HG03139 (cell line): Measurements from ENCODE around the gene ASXL1.
"Not testable (repeated sequence)": the region's sequence is repeated elsewhere in the genome, so short reads cannot be mapped to it uniquely, and the experiment has no call there.

Experiments
- ATAC-seq: cut with Tn5 transposase; IDR thresholded peaks from one replicate; pipeline ENCODE4 v1.9.1; 2021; ENCODE audit not compliant: unreplicated experiment

ASXL1 gene

DNA sequence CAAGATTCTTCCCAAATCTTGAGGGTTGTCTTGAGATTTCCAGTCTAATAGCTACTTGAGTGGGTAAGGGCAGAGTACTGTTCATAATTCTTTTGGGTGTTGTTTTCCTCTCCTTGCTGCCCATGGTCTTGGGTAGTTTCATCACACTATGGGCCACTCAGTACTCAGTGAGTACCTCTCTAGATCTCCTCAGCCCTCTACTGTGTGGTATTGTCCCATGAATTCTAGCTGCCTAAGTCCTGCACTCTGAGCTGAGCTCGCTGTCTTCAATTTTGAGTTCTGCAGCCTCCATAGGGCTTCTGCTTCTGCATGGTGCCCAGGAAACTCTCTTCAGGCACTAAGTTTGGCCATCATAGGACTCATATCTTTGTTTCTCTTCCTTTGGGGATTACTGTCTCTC lies 42.3 kb downstream of the ASXL1 start:
- ATAC-seq: no peak

DNA sequence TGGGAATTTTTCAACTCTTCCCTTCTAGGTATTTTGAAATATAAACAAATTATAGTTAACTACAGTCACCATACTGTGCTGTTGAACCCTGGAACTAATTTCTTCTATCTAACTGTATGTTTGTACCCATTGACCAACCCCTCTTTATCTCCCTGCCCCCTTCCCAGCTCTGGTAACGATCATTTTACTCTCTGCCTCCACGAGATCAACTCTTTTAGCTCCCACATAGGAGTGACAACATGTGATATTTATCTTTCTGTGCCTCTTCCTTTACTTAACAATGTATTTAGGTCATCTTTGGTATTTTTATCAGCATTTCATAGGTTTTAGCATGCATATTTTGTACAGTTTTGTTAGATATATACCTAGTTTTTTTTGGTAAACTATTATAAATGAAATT lies 45.9 kb downstream of the ASXL1 start:
- no peak for ATAC-seq

DNA sequence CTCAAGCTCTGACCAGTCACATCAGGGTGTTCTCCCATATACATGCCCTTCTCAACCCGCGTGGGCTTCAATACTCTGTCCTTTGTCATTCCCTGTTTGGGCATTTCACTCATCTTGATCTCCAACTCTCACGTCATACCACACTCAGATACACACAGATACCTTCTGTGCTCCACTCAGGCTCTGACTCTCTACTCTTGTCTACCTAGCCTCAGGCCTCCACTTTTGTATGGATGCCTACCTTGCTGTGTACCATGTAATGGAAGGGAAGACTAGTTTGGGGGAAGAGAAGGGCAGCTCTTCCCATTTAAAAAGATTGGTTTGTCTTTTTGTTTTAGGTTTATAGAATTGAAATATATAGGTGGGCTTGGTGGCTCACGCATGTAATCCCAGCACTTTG lies 48.6 kb downstream of the ASXL1 start:
- no peak for ATAC-seq

DNA sequence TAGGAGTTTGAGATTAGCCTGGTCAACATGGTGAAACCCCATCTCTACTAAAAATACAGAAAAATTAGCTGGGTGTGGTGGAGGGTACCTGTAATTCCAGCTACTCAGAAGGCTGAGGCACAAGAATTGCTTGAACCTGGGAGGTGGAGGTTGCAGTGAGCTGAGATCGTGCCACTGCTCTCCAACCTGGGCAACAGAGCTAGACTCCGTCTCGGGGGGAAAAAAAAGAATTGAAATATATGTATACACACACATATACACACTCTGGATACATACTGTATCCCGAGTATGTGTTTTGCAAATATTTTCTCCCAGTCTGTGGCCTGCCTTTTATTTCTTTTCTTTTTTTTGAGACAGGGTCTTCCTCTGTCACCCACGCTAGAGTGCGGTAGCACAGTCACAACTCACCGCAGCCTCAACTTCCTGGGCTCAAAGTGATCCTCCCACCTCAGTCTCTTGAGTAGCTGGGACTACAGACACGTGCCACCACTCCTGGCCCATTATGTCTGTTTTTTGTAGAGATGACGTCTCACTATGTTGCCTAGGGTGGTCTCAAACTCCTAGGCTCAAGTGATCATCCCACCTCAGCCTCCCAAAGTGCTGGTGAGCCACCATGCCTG lies 49.1 kb downstream of the ASXL1 start:
- ATAC-seq: not testable (repeated sequence)

DNA sequence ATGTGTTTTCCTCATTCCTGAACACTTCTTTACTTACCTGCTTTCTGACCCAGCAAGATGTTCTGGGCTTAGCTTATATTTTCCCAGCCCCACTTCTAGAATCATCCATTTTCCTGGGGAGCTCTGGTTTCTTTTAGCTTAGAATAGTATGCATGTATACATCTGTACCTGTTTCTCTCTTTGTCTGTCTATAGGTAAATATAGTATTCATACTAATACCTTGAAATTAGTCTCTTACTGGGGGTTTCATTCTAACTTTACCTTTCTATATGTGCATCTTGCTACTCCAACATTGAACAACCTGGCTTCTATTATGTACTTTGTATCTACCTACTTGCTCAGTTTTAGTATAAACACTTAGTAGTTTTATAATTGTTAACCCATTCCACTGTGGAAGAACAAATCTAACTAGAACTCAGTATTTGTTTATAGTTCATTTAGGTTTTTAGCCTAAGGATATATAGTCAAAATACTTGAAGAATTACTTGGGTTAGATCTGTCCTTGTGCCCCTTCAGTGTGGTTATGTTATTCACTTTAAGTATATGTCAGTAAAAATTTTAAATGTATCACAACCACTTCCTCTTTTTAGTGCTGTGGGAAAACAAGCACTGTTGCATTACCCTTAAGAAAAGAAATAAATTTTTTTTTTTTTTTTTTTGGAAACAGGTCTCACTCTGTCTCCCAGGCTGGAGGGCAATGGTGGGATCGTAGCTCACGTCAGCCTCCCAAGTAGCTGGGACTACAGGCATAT lies 54.0 kb downstream of the ASXL1 start:
- no peak for ATAC-seq

DNA sequence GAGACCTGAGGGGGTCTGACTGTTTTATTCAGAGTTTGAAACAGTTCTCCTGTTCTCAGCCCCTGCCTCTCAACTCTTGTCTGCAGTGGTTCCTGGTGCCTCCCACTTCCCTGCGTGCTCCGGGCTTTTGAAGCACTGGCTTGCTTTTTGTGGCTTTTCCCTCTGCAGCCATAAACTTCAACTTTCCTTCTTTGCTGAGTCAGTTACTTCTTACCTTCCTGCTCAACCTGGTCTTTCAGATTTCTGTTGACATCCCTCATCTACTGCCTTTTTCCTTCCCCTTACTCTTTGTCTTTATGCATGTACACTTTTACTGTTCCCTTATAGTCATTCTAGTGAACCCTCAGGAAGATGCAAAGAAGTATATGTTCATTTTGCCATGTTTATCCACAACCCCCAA lies 57.4 kb downstream of the ASXL1 start:
- ATAC-seq: no peak

DNA sequence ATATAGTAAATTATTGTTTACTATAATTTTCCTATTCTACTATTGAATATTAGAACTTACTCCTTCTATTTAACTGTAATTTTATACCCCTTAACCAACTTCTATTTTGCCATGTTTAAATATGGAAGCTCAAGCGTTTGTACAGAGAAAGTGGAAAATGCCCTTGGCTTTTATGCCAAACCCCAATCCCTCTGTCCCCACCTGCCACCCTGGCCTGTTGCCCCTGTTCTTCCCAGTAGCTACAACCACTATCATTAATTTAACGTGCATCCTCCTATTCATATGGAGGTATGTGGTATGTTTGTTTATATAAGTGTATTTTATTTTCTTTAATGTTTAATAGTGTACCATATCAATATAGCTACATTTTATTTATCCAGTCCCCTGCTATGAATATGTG lies 58.1 kb downstream of the ASXL1 start:
- no peak for ATAC-seq

DNA sequence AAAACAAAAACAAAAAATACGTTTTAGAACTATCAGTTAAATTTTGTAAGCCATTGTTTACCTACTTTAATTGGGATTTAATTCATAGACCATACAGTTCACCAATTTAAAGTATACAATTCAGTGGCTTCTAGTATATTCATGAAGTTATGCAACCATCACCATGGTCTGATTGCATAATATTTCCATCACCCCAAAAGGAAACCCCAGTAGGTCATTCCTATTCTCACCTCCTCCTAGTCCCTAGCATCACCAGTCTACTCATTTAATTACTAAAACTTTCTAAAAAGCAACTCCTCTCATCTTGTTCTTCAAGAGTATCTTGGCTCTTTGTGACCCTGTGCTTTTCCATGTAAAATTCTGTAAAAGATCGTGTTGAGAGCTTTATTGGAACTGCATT lies 60.2 kb downstream of the ASXL1 start:
- ATAC-seq: no peak

DNA sequence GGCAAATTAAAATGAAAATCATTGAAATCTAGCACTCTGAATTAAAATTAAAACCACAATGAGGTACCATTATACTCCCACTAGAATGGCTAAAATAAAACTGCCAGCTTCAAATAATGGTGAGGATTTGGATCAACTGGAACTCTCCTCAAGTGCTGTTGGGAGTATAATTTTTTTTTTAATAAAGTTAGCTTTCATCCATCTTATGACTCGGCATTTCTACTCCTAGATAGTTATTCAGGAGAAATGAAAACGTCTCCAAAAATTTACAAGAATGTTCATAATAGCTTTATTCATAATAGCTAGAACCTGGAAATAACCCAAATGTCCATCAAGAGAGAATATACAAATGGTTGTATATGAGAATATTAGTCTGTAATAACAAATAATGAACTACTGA lies 63.2 kb downstream of the ASXL1 start:
- no peak for ATAC-seq

DNA sequence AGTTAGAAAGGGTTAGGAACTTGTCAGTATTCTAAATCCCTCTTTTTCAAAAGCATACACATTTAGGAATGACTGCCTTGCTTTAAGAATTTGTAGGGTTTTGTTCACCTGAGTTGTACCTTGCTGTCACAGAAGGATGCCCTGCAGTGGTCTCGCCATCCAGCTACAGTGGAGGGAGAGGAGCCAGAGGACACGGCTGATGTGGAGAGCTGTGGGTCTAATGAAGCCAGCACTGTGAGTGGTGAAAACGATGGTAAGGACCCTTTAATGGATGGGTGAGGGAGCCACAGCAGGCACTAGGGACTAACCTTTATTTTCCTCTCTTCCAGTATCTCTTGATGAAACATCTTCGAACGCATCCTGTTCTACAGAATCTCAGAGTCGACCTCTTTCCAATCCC lies 69.9 kb downstream of the ASXL1 start:
- no peak for ATAC-seq

DNA sequence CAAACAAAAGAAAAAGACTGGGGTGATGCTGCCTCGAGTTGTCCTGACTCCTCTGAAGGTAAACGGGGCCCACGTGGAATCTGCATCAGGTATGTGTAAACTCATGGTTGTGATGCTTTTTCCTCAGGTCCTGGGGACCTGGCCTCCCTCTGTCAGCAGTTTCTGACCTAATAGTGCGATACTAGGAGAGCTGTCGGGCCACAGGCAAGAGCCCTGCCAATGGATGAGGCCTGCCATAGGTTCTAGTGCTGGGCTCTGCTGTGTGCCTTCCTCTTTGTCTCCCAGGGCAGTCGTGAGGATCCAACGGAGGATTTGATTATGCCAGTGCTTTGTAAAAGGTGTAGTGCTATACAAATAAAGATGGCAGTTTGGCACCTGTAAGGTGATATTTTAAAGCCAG lies 71.2 kb downstream of the ASXL1 start:
- ATAC-seq: no peak

DNA sequence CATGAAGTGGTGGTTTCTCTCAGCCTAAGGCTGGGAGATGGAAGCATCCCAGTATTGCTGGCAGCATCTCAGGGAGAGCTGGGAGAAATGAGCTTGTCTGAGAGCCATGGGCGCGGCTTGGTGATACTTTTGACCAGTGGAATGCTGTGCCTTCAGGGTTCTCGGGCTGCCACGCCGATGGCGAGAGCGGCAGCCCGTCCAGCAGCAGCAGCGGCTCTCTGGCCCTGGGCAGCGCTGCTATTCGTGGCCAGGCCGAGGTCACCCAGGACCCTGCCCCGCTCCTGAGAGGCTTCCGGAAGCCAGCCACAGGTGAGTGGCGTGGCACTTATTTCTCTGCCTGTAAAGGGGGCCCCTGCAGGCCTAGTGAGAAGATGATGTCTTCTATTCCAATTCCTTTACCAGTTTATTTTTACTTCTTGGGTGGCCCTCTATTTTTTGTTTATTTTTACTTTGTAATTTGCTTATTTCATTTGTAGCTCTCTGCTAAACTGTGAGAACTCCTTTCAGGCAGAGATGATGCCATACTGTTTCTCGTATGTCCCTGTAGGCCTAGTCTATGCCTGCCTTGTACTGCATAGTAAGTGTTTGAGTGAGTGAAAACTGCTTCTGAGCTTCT lies 71.7 kb downstream of the ASXL1 start:
- ATAC-seq: no peak

DNA sequence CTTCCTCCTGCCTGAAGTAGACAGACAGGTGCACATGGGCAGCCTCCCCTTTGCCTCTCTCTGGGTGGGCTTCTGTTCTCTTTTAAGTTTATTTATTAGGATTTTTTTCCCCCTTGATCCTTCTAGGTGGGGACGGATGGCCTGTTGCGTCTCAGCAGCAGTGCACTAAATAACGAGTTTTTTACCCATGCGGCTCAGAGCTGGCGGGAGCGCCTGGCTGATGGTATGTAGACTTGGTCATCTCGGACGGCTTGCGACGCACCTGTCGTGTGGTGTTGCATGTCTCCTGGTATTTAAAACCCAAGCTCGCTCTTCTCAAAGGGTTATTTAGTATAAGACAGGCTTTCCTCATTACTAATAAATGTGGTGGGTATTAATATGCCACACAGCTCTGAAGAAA lies 73.3 kb downstream of the ASXL1 start:
- no peak for ATAC-seq

DNA sequence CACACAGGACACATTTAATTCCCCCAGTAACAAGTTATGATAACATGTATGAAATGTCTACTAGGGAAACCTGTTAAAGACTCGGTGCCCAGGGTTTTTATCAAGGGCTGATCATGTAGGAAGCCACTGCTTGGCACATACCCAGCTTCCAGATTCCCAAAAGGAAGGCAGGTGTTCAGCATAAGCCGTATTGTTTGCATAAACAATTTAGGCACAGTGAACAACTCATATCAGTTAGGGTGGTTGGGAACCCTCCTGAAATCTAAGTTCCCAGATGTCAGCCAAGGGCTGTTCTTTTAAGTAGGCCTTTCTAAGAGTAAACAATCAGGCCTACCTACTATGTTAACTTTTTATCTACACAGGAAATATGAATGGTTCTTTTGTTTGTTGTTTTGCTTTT lies 74.1 kb downstream of the ASXL1 start:
- ATAC-seq: no peak

DNA sequence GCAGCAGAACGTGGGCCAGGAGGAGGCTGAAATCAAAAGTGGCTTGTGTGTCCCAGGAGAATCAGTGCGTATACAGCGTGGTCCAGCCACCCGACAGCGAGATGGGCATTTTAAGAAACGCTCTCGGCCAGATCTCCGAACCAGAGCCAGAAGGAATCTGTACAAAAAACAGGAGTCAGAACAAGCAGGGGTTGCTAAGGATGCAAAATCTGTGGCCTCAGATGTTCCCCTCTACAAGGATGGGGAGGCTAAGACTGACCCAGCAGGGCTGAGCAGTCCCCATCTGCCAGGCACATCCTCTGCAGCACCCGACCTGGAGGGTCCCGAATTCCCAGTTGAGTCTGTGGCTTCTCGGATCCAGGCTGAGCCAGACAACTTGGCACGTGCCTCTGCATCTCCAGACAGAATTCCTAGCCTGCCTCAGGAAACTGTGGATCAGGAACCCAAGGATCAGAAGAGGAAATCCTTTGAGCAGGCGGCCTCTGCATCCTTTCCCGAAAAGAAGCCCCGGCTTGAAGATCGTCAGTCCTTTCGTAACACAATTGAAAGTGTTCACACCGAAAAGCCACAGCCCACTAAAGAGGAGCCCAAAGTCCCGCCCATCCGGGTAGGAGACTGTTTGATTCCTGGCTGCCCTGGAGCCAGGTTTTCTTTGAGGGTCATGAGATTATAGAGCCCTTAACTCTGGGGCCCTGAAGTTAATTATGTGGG lies 75.3 kb downstream of the ASXL1 start:
- ATAC-seq: no peak

DNA sequence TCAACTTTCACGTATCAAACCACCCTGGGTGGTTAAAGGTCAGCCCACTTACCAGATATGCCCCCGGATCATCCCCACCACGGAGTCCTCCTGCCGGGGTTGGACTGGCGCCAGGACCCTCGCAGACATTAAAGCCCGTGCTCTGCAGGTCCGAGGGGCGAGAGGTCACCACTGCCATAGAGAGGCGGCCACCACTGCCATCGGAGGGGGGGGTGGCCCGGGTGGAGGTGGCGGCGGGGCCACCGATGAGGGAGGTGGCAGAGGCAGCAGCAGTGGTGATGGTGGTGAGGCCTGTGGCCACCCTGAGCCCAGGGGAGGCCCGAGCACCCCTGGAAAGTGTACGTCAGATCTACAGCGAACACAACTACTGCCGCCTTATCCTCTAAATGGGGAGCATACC lies 76.3 kb downstream of the ASXL1 start:
- ATAC-seq: no peak

DNA sequence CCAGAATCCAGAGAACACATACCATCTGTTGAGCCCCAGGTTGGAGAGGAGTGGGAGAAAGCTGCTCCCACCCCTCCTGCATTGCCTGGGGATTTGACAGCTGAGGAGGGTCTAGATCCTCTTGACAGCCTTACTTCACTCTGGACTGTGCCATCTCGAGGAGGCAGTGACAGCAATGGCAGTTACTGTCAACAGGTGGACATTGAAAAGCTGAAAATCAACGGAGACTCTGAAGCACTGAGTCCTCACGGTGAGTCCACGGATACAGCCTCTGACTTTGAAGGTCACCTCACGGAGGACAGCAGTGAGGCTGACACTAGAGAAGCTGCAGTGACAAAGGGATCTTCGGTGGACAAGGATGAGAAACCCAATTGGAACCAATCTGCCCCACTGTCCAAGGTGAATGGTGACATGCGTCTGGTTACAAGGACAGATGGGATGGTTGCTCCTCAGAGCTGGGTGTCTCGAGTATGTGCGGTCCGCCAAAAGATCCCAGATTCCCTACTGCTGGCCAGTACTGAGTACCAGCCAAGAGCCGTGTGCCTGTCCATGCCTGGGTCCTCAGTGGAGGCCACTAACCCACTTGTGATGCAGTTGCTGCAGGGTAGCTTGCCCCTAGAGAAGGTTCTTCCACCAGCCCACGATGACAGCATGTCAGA lies 77.4 kb downstream of the ASXL1 start:
- ATAC-seq: no peak

DNA sequence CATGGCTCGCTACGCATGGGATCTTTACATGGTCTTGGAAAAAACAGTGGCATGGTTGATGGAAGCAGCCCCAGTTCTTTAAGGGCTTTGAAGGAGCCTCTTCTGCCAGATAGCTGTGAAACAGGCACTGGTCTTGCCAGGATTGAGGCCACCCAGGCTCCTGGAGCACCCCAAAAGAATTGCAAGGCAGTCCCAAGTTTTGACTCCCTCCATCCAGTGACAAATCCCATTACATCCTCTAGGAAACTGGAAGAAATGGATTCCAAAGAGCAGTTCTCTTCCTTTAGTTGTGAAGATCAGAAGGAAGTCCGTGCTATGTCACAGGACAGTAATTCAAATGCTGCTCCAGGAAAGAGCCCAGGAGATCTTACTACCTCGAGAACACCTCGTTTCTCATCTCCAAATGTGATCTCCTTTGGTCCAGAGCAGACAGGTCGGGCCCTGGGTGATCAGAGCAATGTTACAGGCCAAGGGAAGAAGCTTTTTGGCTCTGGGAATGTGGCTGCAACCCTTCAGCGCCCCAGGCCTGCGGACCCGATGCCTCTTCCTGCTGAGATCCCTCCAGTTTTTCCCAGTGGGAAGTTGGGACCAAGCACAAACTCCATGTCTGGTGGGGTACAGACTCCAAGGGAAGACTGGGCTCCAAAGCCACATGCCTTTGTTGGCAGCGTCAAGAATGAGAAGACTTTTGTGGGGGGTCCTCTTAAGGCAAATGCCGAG lies 78.2 kb downstream of the ASXL1 start:
- no peak for ATAC-seq

DNA sequence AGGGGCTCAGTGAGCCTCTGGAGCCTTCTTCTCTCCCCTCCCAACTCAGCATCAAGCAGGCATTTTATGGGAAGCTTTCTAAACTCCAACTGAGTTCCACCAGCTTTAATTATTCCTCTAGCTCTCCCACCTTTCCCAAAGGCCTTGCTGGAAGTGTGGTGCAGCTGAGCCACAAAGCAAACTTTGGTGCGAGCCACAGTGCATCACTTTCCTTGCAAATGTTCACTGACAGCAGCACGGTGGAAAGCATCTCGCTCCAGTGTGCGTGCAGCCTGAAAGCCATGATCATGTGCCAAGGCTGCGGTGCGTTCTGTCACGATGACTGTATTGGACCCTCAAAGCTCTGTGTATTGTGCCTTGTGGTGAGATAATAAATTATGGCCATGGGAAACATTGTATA lies 78.8 kb downstream of the ASXL1 start:
- no peak for ATAC-seq

DNA sequence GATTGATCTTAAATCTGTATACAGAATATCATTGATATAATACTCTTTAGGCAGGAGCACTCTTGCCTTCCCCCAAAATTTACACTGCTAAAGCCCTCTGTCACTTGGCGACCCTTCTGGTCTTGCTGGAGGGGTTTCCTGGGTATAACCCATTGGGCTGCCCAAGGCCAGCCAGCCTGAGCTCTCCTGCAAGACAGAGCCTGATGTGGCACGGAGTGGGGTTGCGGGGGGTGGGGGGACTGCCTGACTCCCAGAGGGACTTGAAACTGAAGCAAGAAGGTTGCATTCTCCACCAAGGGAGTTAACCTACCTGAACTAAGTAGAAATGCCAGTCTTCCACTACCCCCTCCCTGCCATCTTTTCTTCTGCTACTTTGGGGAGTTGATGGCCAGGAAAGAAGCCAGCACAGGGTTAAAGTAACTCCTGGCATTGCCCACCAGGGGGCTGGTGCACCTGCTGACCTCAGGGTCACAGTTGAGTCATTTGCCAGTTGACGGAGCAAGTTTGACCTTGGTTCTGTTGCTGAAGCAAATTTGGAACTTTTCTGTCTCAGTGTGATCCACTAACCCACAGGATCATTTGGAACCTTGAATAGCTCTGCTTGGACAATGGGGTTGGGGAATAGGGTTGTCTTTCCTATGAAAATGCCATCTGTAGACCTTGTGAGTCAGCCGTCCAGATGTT lies 79.4 kb downstream of the ASXL1 start:
- ATAC-seq: no peak
